Left hindlimb (tissue), 1 donor: ENCODE results near the gene FSIP2.
"Not testable (repeated sequence)": the region's sequence is repeated elsewhere in the genome, so short reads cannot be mapped to it uniquely, and the experiment has no call there.

Experiments used
- DNase-seq: peaks from one replicate; pipeline ENCODE4 v3.0.0-alpha.2; 2018

FSIP2 gene

GRCh38 chr2:185811580-185811979, 73.0 kb downstream of the FSIP2 start:
- no peak for DNase-seq

DNA sequence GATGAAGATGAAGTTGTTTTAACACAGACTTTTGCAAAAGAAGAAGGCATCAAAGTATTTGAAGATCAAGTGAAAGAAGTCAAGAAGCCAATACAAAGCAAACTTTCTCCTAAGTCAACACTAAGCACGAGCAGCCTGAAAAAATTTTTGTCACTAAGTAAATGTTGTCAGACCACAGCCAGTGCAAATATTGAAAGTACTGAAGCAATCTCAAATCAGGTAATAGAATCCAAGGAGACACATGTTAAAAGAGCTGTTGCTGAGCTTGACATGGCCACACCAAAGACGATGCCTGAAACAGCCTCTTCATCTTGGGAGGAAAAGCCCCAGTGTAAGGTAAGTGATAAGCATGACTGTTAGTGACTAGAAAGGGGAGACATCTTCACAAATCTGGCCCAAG, 75.1 kb downstream of the FSIP2 start:
- DNase-seq: no peak

- DNase-seq: no peak
These were observed 79.4 kb downstream of the FSIP2 start for GRCh38 chr2:185817991-185818390.

DNA sequence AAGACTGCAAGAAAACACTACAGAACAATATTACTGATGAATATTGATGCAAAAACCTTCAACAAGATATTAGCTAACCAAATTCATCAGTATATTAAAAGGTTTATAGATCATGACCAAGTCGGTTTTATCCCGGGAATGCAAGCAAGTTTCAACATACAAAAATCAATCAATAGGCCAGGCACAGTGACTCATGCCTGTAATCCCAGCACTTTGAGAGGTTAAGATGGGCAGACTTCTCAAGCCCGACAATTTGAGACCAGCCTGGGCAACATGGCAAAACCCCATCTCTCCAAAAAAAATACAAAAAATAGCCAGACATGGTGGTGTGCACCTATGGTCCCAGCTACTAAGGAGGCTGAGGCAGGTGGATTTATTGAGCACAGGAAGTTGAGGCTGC, 82.9 kb downstream of the FSIP2 start:
- DNase-seq: no peak

DNA sequence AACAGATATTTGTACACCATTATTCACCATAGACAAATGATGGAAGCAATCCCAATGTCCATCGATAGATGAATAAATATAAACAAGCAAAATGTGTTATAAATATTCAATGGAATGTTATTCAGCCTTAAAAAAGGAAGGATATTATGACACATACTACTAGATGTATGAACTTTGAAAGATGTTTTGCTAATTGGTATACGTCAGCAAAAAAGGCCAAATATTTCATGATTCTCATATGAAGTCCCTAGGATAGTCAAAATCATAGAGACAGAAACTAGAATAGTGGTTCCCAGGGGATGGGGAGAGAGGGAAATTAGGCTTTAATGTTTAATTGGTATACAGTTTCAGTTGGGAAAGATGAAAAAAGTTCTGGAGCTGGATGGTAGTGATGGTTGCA, 85.2 kb downstream of the FSIP2 start:
- no peak for DNase-seq

DNA sequence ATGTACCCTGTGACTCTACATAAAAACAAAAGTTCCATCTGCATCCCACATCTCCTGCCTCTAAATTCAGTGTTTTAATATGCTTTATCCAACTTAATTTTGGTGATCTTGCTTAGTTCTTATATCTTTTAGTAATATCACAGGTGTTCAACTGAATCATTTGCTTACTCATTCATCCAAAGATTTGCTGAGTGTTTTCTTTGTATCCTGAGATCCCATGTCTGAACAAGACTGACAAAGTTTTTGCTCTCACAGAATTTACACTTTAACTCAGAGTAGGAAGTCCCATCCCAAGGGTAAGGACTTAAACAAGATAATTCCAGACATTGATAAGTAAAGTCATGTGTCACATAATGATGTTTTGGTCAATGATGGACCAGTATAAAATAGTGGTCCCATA, 87.0 kb downstream of the FSIP2 start:
- no peak for DNase-seq

- DNase-seq: no peak
These were observed 89.7 kb downstream of the FSIP2 start for GRCh38 chr2:185828326-185828725.

GRCh38 chr2:185833864-185834263, 95.3 kb downstream of the FSIP2 start:
- no peak for DNase-seq

DNA sequence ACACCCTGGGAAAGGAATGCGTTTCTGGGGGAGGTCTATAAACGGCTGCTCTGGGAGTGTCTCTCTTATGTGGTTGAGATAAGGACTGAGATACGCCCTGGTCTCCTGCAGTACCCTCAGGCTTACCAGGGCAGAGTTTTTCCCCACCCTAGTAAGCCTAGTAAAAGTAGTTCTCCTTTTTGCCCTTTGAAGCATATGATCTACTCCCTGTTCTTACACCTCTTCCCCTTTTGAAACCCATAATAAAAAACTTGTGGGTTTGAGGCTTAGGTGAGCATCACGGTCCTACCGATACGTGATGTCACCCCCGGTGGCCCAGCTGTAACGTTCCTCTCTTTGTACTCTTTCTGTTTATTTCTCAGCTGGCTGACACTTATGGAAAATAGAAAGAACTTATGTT, 97.4 kb downstream of the FSIP2 start:
- no peak for DNase-seq

GRCh38 chr2:185854885-185855284, 116.3 kb downstream of the FSIP2 start:
- no peak for DNase-seq

- no peak for DNase-seq
These were observed 119.1 kb downstream of the FSIP2 start for GRCh38 chr2:185857691-185858090.

- no peak for DNase-seq
These were observed 120.9 kb downstream of the FSIP2 start for GRCh38 chr2:185859506-185859905.

DNA sequence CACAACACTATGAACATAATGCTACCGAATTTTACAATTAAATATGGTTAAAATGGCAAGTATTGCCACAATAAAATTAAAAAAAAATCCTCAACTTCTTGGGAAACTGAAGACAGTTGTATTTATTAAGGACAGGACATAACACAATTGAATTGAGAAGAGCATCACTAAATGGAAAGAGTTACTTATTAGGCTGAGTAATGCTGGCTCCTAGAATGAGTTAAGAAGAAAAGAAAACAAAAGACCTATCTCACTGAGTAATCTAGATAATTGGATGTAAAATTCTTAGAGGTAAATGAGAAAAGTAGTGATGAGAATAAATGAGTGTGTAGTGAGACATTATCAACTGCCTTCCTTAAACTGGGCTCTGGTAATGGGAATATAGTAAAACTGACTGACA, 121.7 kb downstream of the FSIP2 start:
- no peak for DNase-seq

DNA sequence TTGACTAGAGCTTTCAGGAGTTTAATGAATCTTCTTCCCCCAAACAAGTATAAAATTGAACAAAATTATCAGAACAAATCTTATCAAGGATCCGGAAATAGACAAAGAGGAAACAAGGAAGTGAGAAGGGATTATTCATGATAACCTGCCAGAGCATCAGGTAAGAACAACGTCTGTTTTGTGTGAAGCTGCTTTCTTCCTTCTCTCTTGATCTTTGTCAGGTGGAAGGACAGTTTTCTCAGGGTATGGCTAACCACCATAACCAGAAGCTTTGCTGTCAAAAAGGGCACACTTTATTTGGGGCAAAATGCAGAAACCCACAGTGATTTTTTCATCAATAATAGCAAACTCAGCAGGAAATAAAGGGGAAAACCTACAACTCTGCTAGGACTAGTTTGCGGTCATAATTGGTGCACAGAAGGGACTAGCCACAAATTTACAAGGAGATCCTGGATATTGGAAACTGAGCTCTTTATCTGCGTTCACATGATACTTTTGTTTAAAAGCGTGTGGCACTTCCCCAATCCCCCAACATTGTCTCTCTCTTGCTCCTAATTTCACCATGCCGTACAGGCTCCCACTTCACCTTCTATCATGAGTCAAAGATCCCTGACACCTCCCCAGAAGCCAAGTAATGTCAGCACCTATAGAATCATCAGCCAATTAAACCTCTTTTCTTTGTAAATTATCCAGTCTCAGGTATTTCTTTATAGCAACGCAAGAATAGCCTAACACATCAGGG, 124.2 kb downstream of the FSIP2 start:
- no peak for DNase-seq

DNA sequence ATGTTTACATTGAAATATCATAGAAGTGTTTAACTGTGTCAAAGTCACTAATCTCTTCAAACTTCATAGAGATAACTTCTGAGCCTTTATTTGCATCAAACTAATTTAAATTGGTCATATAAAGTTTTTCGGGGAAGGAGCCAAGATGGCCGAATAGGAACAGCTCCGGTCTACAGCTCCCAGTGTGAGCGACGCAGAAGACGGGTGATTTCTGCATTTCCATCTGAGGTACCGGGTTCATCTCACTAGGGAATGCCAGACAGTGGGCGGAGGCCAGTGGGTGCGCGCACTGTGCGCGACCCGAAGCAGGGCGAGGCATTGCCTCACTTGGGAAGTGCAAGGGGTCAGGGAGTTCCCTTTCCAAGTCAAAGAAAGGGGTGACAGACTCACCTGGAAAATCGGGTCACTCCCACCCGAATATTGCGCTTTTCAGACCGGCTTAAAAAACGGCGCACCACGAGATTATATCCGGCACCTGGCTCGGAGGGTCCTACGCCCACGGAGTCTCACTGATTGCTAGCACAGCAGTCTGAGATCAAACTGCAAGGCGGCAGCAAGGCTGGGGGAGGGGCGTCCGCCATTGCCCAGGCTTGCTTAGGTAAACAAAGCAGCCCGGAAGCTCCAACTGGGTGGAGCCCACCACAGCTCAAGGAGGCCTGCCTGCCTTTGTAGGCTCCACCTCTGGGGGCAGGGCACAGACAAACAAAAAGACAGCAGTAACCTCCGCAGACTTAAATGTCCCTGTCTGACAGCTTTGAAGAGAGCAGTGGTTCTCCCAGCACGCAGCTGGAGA, 126.1 kb downstream of the FSIP2 start:
- DNase-seq: not testable (repeated sequence)

DNA sequence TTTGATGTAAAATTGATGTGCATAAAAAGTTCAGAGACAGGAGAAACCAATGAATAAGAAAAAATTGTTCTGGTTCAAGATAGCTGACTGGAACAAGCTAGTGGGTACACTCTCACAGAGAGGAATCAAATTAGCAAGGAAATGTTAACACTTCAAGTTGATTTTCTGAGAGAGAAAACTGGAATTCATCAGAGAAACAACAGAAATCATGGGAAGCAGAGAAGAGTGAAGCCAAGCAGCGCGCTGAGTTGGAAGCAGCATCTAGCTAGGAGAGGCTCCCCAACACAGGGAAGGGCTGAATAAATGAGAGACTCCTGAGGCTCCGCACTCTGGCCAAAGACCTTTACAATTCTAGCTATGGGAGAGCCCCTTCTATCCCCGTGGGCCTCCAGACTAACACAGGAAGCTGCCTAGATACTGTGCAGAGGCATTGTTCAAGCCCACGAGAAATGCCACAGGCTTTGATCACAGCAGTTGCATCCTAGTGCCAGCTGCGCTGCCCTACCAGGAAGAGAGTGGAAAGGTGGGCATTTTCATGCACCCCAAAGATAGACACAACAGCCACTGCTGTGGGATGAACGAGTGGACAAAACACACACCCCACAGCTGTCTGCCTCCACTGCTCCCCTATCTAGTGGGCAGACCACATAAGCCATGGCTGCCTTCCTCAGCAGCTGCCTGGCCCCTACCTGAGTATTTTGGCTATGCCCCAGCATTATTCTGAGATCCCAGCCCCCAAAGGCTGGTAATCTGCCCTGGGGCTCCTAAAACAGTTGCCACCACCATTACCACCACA, 136.7 kb downstream of the FSIP2 start:
- no peak for DNase-seq

GRCh38 chr2:185876234-185876633, 137.6 kb downstream of the FSIP2 start:
- no peak for DNase-seq

DNA sequence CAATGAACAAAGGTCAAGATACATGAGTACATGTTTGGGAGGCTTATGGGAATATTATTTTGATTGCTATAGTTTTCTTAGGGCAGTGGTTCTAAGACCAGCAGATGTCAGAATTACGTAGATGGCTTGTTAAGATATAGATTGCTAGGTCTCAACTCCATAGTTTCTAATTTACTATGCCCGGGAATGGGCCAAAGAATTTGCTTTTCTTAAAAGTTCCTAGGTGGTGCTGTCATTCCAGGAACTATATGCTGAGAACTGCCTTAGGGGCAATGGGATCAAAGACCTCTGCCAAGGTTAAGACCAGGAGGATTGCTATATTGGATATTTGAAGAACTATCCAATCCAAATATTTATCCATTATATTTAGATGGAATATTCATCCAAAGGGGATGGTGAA, 141.8 kb downstream of the FSIP2 start:
- no peak for DNase-seq
